Measurements from ENCODE around the gene PLXNA1.
A peak's percentile ranks its signal among the peaks of the same experiment; 100 is the strongest.

PLXNA1 gene

GRCh38 chr3:126938520-126939337 is 44.2 kb upstream of the PLXNA1 start:
- no peak for TF ChIP-seq CTCF (IDR thresholded peaks at IDR 0.05)

- TF ChIP-seq CTCF (IDR thresholded peaks at IDR 0.05): peak; percentile 31; the same call in 1 of the 2 replicates
These were observed 43.6 kb upstream of the PLXNA1 start for GRCh38 chr3:126939338-126939718.

GRCh38 chr3:126939733-126940132 is 43.2 kb upstream of the PLXNA1 start:
- no peak for TF ChIP-seq CTCF (IDR thresholded peaks at IDR 0.05)

- TF ChIP-seq CTCF (IDR thresholded peaks at IDR 0.05): no peak
These were observed 41.1 kb upstream of the PLXNA1 start for GRCh38 chr3:126941721-126942270.

GRCh38 chr3:126944089-126944965 is 38.6 kb upstream of the PLXNA1 start:
- TF ChIP-seq CTCF (IDR thresholded peaks at IDR 0.05): no peak

GRCh38 chr3:126945171-126945721 is 37.7 kb upstream of the PLXNA1 start:
- no peak for TF ChIP-seq CTCF (IDR thresholded peaks at IDR 0.05)

GRCh38 chr3:126945891-126946290 is 37.0 kb upstream of the PLXNA1 start:
- TF ChIP-seq CTCF (IDR thresholded peaks at IDR 0.05): no peak

Data from LNCAP (cell line).